Transverse colon (tissue), 4 donors: Measurements from ENCODE around the gene GINM1.

Experiments
- EP300 ChIP-seq: sonication (generic); formaldehyde crosslinking; IDR thresholded peaks from one replicate; pipeline ENCODE4 v1.6.1; 2017; ENCODE audit warnings: antibody characterized with exemption, low read depth
- POLR2A ChIP-seq: fragments of 450-650 bp; IDR thresholded peaks from one replicate; pipeline ENCODE4 v1.6.1; 2016; ENCODE audit warnings: antibody characterized with exemption, mild to moderate bottlenecking, moderate library complexity
- POLR2AphosphoS5 ChIP-seq, 3 donors: sonication (generic); formaldehyde crosslinking; IDR thresholded peaks; one replicate each; pipeline ENCODE4 v1.6.1; 2016; ENCODE audit warnings: antibody characterized with exemption in 3 of 3
- TF ChIP-seq, protein P1 (sequence below), 5 experiments: fragments of 200-600 bp in 3 of 5; fragments of 450-650 bp in 2 of 5; sonication (generic) in 3 of 5; IDR thresholded peaks; 1 replicate in 2 of 5; 2 replicates in 3 of 5; pipeline ENCODE4 v1.5.1; 2016 to 2017; ENCODE audit warnings: antibody characterized with exemption in 5 of 5, inconsistent platforms in 3 of 5, mild to moderate bottlenecking in 2 of 5, moderate library complexity in 1 of 5

DNA sequence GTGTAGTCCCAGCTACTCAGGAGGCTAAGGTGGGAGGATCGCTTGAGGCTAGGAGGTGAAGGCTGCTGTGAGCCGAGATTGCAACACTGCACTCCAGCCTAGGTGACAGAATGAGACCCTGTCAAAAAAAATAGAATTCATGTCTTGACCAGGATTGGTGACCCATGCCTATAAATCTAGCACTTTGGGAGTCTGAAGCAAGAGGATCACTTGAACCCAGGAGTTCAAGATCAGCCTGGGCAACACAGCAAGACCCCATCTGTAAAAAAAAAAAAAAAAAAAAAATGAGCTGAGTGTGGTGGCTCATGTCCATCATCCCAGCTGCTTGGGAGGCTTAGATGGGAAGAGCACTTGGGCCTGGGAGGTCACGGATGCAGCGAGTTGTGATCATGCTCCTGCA lies 34.3 kb downstream of the GINM1 start:
- TF ChIP-seq POLR2A (no peak), POLR2AphosphoS5 (IDR thresholded peaks at IDR 0.05) (no peak), EP300 (no peak)
- TF ChIP-seq, protein P1, sequence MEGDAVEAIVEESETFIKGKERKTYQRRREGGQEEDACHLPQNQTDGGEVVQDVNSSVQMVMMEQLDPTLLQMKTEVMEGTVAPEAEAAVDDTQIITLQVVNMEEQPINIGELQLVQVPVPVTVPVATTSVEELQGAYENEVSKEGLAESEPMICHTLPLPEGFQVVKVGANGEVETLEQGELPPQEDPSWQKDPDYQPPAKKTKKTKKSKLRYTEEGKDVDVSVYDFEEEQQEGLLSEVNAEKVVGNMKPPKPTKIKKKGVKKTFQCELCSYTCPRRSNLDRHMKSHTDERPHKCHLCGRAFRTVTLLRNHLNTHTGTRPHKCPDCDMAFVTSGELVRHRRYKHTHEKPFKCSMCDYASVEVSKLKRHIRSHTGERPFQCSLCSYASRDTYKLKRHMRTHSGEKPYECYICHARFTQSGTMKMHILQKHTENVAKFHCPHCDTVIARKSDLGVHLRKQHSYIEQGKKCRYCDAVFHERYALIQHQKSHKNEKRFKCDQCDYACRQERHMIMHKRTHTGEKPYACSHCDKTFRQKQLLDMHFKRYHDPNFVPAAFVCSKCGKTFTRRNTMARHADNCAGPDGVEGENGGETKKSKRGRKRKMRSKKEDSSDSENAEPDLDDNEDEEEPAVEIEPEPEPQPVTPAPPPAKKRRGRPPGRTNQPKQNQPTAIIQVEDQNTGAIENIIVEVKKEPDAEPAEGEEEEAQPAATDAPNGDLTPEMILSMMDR (IDR thresholded peaks at IDR 0.05): no peak
